Endodermal cell (in vitro differentiated cells): Measurements from ENCODE around the gene NEMP2. TPM values are rescaled to one million over a fixed set of nuclear protein-coding genes. Genes with fewer than 3 reads are reported as not detected.
A peak's percentile ranks its signal among the peaks of the same experiment; 100 is the strongest.

Experiments used
- DNase-seq: peaks from one replicate; pipeline ENCODE4 v3.0.0-alpha.2; 2017
- H3K27ac ChIP-seq: 2 replicates; pipeline ENCODE4 v1.5.1; 2013; ENCODE audit warnings: mild to moderate bottlenecking, low read depth, low read length, moderate library complexity
- H3K27me3 ChIP-seq: 2 replicates; pipeline ENCODE4 v1.6.1; 2013; ENCODE audit warnings: mild to moderate bottlenecking, low read length, moderate library complexity; ENCODE audit not compliant: insufficient read depth, control insufficient read depth, poor library complexity, severe bottlenecking
- H3K36me3 ChIP-seq: 2 replicates; pipeline ENCODE4 v1.7.0; 2013; ENCODE audit warnings: mild to moderate bottlenecking, low read length, moderate library complexity; ENCODE audit not compliant: control insufficient read depth, insufficient read depth
- H3K4me1 ChIP-seq: one replicate; pipeline ENCODE4 v1.7.0; 2013; ENCODE audit warnings: low read length; ENCODE audit not compliant: control insufficient read depth, insufficient read depth
- H3K4me3 ChIP-seq: 2 replicates; pipeline ENCODE4 v1.5.1; 2013; ENCODE audit warnings: mild to moderate bottlenecking, low read length, moderate library complexity
- H3K9ac ChIP-seq: 2 replicates; pipeline ENCODE4 v1.6.1; 2013; ENCODE audit warnings: mild to moderate bottlenecking, low read length, moderate library complexity; ENCODE audit not compliant: poor library complexity, severe bottlenecking; ENCODE audit errors: extremely low read depth
- H3K9me3 ChIP-seq: 2 replicates; pipeline ENCODE4 v1.6.1; 2013; ENCODE audit warnings: mild to moderate bottlenecking, low read length, moderate library complexity; ENCODE audit not compliant: control insufficient read depth
- H3K27ac Mint-ChIP-seq: 2 replicates; pipeline ENCODE4 v1.8.0; 2020; ENCODE audit warnings: mixed read lengths
- H3K27me3 Mint-ChIP-seq: 2 replicates; pipeline ENCODE4 v1.8.0; 2021; ENCODE audit warnings: mild to moderate bottlenecking, mixed read lengths; ENCODE audit not compliant: insufficient read depth
- H3K36me3 Mint-ChIP-seq: 2 replicates; pipeline ENCODE4 v1.8.0; 2020; ENCODE audit warnings: low read depth, mixed read lengths
- H3K4me1 Mint-ChIP-seq: 2 replicates; pipeline ENCODE4 v1.8.0; 2020; ENCODE audit warnings: mixed read lengths
- H3K4me3 Mint-ChIP-seq: 2 replicates; pipeline ENCODE4 v1.8.0; 2020; ENCODE audit warnings: mild to moderate bottlenecking, moderate library complexity, mixed read lengths
- H3K9me3 Mint-ChIP-seq: 2 replicates; pipeline ENCODE4 v1.8.0; 2020; ENCODE audit warnings: mild to moderate bottlenecking, mixed read lengths
- CTCF ChIP-seq: fragments of 200-600 bp; sonication (generic); conservative IDR thresholded peaks from 2 replicates; pipeline ENCODE4 v1.5.0; 2021; ENCODE audit warnings: antibody characterized with exemption, mild to moderate bottlenecking
- WGBS, 2 experiments: methylation state at CpG; one replicate each; pipeline versions ENCODE4 v1.1.5 to v1.1.7; 2013; ENCODE audit warnings: missing lambda C conversion rate in 2 of 2, mixed read lengths in 1 of 2; ENCODE audit not compliant: insufficient coverage in 1 of 2, insufficient read length in 1 of 2; 5-methylcytosine and 5-hydroxymethylcytosine counted together
- long read RNA-seq, 4 experiments: library from polyadenylated mRNA in 2 of 4; library from RNA in 1 of 4; library from capped mRNA in 1 of 4; stranded (forward) in 3 of 4; unstranded in 1 of 4; transcript quantifications; one replicate each; pipeline ENCODE4 v2.0.0, GENCODE V29; 2020 to 2021; ENCODE audit warnings: inconsistent platforms in 1 of 4
- polyA plus RNA-seq, 2 experiments: library from polyadenylated mRNA; stranded (reverse); fragments of 50-300 nt; gene quantifications; one replicate each; pipeline ENCODE4 v1.2.3, GENCODE V29; 2013
- total RNA-seq, 2 donors: library from RNA; stranded (reverse); fragmentation: NEBNext Ultra II Directional in 1 of 2; extraction: Animal tissue kit (Norgen Biotek cat#: 25700) in 1 of 2; gene quantifications; 2 replicates in 1 of 2; 3 replicates in 1 of 2; pipeline ENCODE4 v1.2.1, GENCODE V29; 2021

Gene NEMP2, protein sequence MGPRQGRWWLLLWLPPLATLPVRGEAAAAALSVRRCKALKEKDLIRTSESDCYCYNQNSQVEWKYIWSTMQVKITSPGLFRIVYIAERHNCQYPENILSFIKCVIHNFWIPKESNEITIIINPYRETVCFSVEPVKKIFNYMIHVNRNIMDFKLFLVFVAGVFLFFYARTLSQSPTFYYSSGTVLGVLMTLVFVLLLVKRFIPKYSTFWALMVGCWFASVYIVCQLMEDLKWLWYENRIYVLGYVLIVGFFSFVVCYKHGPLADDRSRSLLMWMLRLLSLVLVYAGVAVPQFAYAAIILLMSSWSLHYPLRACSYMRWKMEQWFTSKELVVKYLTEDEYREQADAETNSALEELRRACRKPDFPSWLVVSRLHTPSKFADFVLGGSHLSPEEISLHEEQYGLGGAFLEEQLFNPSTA
- total RNA-seq = 10 to 100 TPM in 1 of 2 donors, 1 to 10 TPM in 1; 7.2 to 11.3 TPM
- 3.6 TPM for polyA plus RNA-seq (2013, experiment 1 of 2)
- 2.5 TPM for polyA plus RNA-seq (2013, experiment 2 of 2)
- long read RNA-seq, experiment 1, full-length matches to known transcripts = 1 of 5 reads
- long read RNA-seq, experiment 1, partial matches to known transcripts = 0 of 5 reads
- long read RNA-seq, experiment 1, other reads (novel, unspliced or antisense) = 4 of 5 reads
- long read RNA-seq, experiment 2, full-length matches to known transcripts = 1 of 8 reads
- long read RNA-seq, experiment 2, partial matches to known transcripts = 0 of 8 reads
- long read RNA-seq, experiment 2, other reads (novel, unspliced or antisense) = 7 of 8 reads
- long read RNA-seq, experiment 3, full-length matches to known transcripts = 24 of 41 reads
- long read RNA-seq, experiment 3, partial matches to known transcripts = 1 of 41 reads
- long read RNA-seq, experiment 3, other reads (novel, unspliced or antisense) = 16 of 41 reads
- long read RNA-seq, experiment 4, full-length matches to known transcripts = 2 of 6 reads
- long read RNA-seq, experiment 4, partial matches to known transcripts = 0 of 6 reads
- long read RNA-seq, experiment 4, other reads (novel, unspliced or antisense) = 4 of 6 reads

- H3K27me3 ChIP-seq = no peaks in the 10 kb centered on the region
- H3K27me3 Mint-ChIP-seq = peaks cover 3% of the 10 kb centered on the region
- H3K4me3 ChIP-seq = peak within 1 kb of the TSS; percentile 84
- no peaks in the 10 kb centered on the region for H3K36me3 ChIP-seq
- H3K9me3 Mint-ChIP-seq = peaks cover 25% of the 10 kb centered on the region
- H3K4me1 Mint-ChIP-seq = peaks cover 21% of the 10 kb centered on the region
- TF ChIP-seq CTCF = no peak
- H3K9ac ChIP-seq = peak within 1 kb of the TSS; percentile 49
- peak; percentile 94 for DNase-seq
- peaks cover 25% of the 10 kb centered on the region for H3K9me3 ChIP-seq
- peak within 1 kb of the TSS; percentile 73 for H3K4me3 Mint-ChIP-seq
- 1 to 6% methylated on average over 35 to 92 of the region's 92 CpGs for WGBS, 2 experiments
- peak within 1 kb of the TSS; percentile 79 for H3K27ac ChIP-seq
- peaks cover 8% of the 10 kb centered on the region for H3K4me1 ChIP-seq
- H3K36me3 Mint-ChIP-seq = peaks cover 14% of the 10 kb centered on the region
- peak within 1 kb of the TSS; percentile 94 for H3K27ac Mint-ChIP-seq
These were observed at the start of gene NEMP2 for GRCh38 chr2:190534310-190535120. TSS of gene NEMP2 (minus strand) at chr2:190534722. CDS start at chr2:190534655, 67 bp downstream.

- H3K4me1 ChIP-seq = peaks cover 7% of the 10 kb centered on the region
- Mint-ChIP-seq H3K4me1 (peaks cover 5% of the 10 kb centered on the region), H3K4me3 (no peak overlapping the region), H3K9me3 (no peaks in the 10 kb centered on the region), H3K27me3 (no peaks in the 10 kb centered on the region), H3K36me3 (no peaks in the 10 kb centered on the region), H3K27ac (no peak overlapping the region)
- no peaks in the 10 kb centered on the region for H3K27me3 ChIP-seq
- H3K9ac ChIP-seq = no peak overlapping the region
- 91 to 100% methylated on average over 1 to 4 of the region's 4 CpGs for WGBS, 2 experiments
- H3K9me3 ChIP-seq = no peaks in the 10 kb centered on the region
- H3K27ac ChIP-seq = no peak overlapping the region
- no peak for TF ChIP-seq CTCF
- H3K4me3 ChIP-seq = no peak overlapping the region
- DNase-seq = no peak
- H3K36me3 ChIP-seq = no peaks in the 10 kb centered on the region
These were observed 49.2 kb upstream of the NEMP2 start for GRCh38 chr2:190583507-190584337.
